Mucosa of gallbladder (tissue), 1 donor: ENCODE data around the gene THAP4. TPM values are rescaled to one million over a fixed set of nuclear protein-coding genes. Genes with fewer than 3 reads are reported as not detected.

Experiments
- DNase-seq: peaks from one replicate; pipeline ENCODE4 v3.0.0-alpha.2; 2020; ENCODE audit warnings: low spot score
- total RNA-seq: library from RNA; stranded (reverse); gene quantifications from one replicate; pipeline ENCODE4 v1.2.1, GENCODE V29; 2021
- donor health status: DM: no; HTN: no; CAD: no.

THAP4 gene
- total RNA-seq, 1 donor from 2014 or later = 53.8 TPM

DNA sequence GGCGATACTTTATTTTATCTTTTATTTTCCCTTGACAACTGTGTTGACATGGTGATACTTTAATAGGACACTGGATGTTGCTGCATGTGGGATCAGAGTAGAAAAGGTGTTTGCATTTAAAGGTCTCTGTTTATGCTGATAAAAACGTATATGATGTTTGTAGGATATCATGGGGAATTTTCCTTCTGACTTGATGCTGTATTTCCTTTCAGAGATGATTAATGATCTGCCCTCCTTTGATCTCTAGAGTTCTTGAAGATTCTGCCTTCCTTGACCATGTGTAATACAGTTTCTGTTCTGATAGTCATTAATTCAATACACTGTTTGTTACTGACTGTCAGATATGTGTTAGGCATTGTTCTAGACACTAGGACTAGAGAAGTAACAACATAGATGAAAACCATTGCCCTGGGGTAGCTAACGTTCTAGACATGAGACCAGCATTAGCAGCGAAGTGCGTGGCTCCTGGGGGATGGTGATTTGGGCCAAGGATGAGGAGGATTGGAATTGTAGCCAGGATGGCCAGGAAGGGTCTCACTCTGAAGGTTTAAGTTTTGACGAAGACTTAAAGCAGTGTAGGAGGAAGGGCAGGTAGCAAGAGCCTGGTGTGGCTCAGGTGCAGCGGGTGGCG is 3.3 kb upstream of the THAP4 start:
- no peak for DNase-seq

DNA sequence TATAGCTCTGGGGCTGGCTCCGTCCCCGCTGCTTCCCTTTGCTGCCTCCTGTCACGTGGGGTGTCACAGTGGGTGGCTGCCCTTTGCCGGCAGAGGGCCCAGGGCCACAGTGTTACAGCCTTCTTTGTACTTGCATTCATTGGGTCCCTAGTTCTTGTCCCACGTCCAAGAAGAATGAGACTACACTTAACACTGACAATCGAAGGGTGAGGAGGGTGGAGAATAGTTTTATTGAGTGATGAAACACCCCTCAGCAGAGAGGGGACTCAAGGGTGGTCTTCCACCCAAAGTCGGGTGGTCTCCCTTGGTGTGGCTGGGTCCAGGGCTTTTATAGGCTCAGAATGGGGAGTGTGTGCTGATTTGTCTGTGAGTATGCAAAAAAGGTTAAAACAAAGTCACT is 2.4 kb upstream of the THAP4 start:
- no peak for DNase-seq

DNA sequence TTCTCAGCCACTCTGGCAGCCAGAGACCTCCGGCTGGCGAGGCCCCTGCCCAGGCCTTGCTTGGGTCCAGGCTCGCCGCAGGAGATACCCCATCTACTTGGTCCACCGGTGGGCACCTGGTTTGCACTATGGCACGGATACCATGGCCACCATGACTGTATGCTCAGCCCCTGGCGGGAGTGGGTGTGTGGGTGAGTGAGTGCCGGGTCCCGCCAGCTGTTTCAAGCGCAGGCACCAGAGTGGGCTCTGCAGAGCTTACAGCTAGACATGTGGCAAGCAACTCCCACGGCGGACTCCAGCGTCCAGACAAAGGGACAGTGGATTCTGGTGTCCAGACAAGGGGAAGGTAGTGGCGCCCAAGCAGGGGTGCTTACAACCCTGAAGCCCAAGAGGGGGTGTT is 2.0 kb upstream of the THAP4 start:
- DNase-seq = no peak

DNA sequence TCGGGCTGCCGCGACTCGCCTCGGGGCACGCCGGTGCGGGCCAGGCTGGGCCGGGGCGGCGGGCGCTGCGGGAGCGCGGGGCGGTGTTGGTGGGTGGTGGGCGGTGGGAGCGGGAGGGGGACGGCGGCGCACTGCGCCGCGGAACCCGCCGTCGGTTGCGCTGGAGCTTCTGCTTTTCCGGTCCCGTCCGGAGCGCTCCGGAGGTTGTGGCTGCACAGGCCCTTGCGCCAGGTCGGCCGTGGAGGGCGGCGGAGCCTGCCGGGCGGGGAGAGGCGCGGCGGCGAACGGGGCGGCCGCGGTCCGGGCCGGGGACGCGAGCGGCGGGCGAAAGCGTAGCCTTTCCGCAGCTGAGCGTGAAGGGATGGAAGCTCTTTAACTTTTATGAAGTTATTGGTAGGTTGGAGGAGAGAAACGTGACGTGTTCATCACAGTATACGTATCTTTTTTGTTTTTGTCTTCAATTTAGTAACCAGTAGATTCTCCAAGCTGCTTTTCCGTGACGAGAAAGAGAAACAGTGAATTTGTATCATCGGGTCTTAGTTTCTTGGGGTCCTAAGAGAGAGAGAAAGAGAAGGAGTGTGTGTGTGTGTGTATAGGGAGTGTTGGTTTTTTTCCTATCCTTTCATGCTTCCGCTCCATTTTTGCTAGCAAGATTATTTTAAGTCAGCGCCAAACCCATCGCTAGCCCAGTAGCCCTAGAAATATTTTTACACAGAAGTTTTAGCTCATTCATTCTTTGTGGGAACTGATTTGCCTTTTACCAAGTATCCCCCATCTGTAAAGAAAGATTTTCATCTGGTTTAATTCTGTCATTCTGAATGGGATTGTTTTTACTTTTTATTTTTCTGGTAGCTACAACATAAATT is 1.1 kb upstream of the THAP4 start:
- no peak for DNase-seq

DNA sequence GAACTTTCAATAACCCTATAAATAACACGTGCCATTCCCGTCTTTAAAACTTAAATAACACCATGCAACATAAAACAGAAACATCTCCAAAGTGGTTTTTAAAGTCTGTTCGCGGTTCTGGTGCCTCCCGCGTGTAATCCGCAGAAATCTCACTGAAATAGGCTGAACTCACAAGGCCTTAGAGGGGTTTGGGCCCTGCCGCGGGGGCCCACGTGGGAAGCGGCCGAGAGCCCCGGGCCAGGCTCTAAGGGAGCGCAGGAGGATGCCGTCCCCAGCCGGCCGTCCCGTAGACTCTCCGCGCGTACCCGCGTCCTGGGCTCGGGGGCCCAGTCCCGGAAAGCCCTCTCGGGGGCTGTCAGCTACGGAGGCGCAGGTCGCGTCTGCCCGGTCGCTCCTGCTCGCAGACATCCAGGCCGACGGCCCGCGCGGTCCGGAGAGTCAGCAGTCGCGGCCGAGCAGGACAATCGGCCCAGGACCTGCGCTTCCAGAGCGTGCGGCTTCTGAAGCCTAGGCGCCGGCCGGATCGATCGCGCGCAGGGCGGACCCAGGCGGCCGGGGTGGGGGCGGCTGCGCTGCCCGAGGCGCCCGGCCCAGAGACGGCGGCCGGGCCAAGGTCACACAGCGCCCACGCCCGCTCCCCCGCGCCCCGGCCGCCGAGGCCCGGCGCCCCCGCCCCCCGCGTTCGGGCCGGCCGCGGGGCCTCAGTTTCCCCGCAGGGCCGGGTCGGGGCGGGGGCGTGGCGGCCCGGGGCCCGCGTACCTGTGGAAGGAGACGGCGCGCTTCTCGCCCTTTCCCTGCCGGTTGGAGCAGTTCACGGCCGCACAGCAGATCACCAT is 558 bp downstream of the THAP4 start:
- peak; percentile 59 for DNase-seq

DNA sequence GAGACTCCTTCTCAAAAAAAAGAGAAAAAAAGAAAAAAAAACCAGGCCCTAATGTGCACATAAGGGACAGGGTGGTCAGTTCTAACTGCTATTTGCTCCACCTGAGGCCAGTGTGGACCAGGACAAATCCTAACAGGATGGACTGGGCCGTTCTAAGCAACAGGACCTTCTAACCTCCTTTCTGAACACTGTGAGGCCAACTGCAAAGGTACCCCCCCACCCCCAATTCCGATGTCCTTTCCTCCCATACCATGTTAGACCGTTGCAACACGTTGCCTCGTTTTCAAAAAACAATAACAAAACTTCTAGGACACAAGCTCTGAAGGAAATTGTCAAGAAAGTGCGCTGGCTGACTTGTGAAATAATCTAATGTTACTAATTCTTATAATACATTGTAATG is 1.2 kb downstream of the THAP4 start:
- no peak for DNase-seq

DNA sequence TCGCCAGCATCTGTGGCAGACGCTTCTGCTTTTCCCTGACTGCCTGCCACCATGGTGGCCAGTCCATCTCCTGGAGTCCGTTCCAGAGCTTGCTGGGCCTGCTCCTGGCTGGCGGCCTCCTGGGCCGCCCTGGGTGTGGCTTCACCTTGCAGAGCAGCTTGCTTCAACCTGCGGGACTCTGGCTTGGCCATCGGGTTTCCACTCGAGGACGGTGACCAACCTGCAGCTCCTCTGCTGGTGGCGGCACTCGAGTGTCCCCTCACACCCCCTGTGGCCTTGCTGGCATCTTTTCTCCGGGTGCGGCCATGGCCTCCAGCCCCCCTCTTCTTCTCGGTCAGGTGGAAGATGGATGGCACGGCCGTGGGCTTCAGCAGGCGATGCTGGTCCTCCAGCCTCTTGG is 3.4 kb downstream of the THAP4 start:
- DNase-seq = no peak

DNA sequence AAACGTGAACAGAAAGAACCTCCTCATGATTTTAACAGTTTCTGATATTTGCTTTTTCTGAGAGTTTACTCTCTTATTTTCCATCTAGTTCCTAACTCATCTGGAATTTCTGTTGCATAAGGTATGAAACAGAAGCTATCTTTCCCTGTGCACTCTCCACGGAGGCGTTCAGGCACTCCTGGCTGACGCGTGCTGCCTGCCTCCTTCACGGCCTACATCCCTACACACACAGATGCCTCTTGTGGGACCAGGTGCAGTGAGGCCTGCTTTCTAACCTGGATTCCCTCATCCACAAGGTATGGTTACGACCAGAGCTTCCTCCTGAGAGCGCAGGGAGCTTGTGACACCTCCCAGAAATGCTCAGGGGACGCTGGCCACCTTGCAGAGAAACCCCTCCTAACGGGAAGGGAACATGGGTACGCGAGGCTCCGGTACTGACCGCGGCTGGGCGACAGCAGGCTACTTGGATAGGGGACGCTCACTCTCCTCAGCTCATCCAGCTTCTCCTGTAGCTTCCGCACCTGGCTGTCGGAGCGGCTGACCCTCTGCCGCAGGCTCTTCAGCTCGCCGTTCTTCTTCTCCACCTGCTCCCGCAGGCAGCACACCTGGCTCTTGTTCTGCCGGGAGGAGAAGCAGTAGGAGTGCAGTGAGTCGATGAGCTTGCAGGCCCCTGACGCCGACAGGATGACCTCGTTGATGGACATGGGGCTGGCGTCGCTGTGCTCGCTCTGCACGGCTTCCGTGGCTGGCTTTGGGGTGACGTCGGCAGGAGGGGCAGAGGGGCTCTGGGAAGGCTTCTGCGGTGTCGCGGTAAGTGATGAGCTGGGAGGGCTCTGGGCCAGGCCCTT is 4.3 kb downstream of the THAP4 start:
- no peak for DNase-seq

DNA sequence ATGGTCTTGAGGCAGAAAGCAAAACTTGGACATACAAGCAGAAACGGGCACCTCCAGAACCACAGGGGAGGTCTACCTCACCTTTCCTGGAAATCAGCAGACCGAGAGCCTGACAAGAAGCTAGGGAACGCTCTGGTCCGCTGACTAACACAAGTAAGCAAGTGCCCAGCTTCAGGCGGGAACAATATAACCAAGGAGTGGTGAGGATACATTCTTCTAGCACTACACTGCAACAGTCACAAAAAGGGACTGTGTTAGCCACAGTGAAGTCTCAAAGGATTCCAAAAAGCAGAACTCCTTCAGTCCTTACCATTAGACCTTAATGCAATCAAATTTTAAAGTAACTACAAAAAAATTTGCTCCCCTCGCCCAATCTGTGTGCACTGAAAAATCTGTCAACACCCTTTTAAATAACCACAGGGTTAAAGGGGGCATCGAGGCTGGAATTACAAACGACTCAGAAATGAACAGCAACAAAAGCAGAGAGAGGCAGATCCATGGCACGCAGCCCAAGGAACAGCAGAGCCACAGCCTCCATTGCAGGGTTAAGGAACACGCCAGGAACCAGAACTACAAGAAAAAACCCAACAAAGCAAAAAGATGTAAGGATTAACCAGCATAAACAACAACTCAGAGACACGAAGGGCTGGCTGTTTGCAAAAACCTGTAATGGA is 7.1 kb downstream of the THAP4 start:
- DNase-seq = no peak

DNA sequence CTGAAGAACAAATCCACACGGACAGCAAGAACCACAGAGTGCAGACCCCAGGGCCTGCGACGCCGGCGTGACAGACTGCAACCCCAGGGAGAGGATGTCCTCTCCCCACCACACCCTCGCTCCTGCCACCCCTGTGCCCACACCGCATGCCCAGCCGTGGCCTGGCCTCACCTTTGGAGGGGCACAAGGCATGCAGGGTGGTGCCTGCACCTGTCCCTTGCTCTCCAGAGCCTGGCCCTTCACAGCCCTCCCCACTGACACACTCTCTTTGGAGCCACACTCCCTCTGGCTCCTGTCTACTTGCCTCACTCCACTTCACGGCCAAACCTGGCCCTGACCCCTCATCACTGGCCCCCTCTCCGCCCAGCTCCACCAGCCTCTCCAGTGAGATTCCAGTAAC is 9.3 kb downstream of the THAP4 start:
- no peak for DNase-seq

DNA sequence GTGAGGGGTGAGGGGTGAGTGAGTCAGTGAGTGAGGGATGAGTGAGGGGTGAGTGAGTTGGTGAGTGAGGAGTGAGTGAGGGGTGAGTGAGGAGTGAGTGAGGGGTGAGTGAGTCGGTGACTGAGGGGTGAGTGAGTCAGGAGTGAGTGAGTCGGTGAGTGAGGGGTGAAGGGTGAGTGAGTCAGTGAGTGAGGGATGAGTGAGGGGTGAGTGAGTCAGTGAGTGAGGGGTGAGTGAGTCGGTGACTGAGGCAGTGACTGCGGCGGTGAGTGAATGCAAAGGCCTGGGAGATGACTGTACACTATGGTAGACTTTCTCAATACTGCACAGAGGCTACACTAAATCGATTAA is 16.6 kb downstream of the THAP4 start:
- DNase-seq = no peak

DNA sequence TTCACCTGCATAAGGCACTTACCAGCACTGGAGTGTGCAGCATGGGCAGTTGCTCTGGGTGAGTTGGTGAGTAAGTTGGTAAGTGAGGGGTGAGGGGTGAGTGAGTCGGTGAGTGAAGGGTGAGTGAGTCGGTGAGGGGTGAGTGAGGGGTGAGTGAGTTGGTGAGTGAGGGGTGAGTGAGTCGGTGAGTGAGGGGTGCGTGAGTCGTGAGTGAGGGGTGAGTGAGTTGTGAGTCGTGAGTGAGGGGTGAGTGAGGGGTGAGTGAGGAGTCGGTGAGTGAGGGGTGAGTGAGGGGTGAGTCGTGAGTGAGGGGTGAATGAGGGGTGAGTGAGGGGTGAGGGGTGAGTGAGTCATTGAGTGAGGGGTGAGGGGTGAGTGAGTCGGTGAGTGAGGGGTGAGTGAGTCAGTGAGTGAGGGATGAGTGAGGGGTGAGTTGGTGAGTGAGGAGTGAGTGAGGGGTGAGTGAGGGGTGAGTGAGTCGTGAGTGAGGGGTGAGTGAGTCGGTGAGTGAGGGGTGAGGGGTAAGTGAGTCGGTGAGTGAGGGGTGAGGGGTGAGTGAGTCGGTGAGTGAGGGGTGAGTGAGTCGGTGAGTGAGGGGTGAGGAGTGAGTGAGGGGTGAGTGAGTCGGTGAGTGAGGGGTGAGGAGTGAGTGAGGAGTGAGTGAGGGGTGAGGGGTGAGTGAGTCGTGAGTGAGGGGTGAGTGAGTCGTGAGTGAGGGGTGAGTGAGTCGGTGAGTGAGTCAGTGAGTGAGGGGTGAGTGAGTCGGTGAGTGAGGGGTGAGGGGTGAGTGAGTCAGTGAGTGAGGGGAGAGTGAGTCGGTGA is 17.1 kb downstream of the THAP4 start:
- no peak for DNase-seq

DNA sequence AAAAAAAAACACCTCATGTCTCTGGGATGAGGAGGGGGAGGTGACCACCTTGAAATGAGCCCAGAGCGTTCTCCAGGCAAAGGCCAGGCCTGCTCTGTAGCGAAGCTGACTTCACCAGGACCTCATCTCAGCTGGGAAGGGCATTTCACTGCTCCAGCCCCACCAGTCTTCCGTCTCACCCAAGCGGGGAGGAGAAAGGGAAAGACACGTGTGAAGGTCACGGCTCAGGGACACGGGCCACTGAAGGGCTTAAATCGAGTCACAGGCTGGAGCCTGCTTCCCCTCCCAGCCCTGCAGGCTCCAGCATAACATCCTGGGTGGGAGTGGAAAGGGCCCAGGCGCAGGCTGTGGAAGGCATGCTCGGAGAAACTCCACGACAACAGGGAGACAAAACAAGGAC is 18.1 kb downstream of the THAP4 start:
- no peak for DNase-seq

DNA sequence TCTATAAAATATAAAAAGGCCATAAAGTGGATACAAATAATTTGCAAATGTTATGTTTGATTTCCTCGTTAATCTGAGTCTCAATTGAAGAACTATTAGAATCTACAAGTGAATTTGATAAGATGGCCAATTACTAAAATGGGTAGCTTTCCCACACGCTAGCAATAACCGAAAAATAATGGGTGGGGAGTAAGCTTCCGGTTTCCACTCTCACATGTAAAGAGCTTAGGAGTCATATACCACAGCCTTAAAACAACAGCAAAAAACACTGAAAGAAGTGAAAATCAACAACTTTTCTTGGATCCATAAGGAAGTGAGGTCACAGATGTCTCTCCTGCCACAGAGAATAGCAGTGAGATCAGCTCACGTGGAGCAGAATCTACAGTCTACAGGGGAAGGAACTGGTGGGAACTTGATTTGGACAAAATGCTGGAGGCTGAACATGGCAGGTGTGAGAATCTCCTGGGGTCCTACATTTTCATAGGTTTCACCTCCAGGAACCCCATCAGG is 18.6 kb downstream of the THAP4 start:
- no peak for DNase-seq

DNA sequence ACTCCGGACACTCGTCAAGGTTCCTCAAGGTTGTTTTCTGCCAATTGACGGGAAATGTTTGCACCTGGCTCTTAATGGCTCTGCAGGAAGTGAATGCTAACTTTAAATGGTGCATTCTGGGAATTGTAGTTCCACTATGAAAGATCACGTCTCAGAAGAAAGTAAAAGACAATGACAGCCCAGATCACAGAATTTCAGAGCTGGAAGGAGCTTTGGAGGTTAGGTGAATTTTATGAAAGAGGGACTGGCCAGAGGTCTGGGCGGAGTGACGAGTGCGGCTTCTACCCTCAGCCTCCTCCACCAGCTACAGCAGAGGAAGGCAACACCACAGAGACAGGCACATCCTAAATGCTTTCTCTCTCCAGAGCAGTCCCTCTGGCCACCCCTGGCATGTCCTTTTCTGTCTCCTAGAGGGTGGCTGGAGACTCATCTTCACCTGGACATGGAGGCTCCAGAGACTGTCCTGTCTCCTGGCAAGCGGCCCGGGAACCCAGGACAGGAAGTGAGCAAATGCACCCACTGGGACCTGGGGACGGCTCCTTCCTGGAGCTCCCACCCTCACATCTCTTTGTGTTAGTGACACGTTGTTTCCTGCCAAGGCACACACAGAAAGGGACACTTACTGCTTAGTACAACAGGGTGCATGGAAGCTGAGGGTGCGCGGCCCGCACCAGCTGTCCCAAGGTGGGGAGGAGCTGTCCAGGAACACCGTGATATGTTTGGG is 19.4 kb downstream of the THAP4 start:
- no peak for DNase-seq

DNA sequence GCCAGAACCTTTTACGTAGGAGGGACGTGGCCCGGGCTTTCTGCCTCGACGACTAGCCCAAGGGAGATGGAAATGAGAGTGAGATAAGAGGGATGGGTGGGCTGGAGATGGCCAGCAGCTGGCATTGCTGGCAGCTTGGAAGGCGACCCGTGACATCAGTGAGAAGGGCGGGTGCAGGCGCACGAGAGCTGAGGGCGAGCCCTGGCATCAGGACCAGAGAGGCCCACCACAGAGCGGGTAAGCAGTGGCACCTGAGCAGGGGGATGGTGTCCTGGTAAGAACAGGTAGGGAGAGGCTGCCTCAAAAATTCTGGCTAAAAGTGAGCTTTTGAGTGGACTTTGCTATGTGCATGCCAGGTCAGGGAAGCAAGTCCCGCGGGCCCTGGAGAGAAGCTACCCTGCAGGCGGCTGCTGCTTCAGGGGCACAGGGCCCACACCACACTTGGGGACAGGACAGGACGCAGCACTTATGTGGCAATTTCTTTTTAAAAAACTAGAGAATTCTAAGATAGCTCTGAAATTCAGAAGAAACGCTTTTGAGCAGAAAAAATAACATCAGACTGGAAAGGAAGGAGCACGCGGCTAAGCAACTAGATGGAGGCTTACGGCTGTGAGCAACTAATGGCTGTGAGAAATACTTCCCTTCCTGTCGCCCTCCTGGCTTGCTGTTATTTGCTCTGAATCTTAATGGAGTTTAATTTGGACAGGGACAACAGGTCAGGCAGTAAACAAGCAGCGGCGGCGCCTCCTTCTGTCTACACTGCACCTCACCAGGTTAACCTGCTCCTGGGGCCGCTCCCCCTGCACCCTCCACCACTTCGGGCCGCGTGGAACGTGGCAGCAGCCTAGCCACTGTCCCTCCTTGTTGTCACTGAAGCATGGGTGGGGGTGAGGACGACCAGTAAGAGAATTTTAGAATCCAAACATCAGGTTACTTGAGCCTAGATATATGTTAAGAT is 20.5 kb downstream of the THAP4 start:
- no peak for DNase-seq

DNA sequence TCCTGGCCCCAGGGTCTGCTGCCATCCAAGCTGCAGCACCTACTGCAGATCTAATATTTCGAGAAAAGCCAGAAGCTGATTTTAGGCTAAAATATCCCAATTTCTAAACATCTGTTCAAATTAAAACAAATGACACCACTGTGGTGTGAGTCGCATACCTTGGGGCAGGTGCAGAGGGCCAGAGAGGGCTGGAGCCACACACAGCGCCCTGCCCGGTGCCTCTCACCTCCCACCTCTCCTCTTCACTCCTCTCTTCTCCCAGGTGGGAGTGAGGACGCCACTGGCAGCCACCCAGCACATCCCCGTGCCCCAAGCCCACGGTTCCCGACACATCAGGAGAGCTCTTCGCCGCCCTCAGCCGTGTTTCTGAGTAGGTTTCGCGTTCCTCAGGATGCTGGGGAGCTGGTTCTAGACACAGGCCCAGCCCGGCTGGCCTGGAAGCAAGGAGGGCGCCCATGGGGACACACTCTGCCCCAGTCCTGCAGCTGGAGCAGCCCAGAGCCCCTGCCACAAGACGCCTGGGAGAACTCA is 21.4 kb downstream of the THAP4 start:
- no peak for DNase-seq

DNA sequence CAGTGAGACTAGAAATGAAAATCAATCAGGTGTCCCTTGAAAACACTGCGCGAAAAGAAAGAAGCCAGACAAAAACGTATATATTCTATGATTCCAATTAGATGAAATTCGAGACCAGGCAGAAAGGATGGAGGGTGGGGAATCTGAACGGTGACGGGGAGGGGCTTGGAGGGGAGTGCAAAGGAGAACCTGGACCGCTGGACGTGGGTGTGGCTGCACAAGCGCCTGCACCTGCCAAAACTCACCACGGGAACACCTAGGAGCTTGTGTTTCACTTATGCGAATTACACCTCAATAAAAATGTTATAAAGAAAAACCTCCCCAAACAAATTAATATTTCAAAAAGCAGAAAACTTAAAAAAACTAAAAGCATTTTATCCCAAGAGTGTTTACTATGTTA is 21.9 kb downstream of the THAP4 start:
- DNase-seq = no peak
